ENCODE data around the gene LRRC26.

The LRRC26 gene

DNA sequence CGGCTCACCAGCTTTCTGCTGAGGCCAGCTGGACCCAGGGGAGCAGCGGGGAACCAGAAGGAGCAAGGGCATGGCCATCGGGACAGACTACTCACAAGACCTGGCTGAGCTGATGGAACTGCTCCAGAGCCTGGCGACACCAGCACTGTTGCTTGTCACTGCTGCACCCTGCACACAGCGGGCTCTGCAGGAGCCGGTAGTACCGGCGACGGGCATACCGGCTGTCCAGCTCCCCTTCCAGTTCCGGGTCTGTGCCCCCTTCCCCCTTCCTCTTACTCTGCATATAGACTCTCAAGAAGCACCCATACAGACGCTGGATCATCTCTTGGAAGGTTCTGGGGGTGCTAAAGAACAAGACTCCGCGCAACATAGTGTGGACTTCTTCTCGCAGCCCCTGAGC, 17.5 kb upstream of the LRRC26 start:
- DNase-seq (ENCODE audit: low read depth), result no peak
- peak overlapping the region; percentile 87 for H3K4me3 ChIP-seq (ENCODE audit: low read length)
- TF ChIP-seq CTCF (conservative IDR thresholded peaks at IDR 0.05; ENCODE audit: low read depth, low read length), result no peak

DNA sequence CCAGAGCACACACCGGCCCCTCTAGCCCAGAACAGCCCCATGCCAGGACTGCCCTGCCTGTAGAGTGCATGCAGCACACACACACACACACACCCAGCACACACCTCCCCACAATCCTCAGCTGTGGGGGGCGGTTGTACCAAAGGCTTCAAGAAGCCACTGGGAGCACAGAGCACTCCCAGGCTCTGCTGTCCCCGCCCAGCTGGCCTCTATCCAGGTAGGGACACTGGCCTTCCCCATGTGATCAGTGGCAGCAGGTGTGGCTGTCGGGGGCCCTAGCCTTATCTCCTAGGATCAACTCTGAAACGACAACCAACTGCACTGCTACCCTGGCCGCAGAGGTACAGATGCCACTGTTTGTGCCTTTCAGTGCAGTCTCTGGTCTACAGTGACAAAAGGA, 16.5 kb upstream of the LRRC26 start:
- TF ChIP-seq CTCF (conservative IDR thresholded peaks at IDR 0.05; ENCODE audit: low read depth, low read length), result no peak
- DNase-seq (ENCODE audit: low read depth), result no peak
- H3K4me3 ChIP-seq (ENCODE audit: low read length), result no peak overlapping the region

- DNase-seq (ENCODE audit: low read depth), result no peak
- no peak for TF ChIP-seq CTCF (conservative IDR thresholded peaks at IDR 0.05; ENCODE audit: low read depth, low read length)
- no peak overlapping the region for H3K4me3 ChIP-seq (ENCODE audit: low read length)
Measured at GRCh38 chr9:137185921-137186320, 16.1 kb upstream of the LRRC26 start.

- TF ChIP-seq CTCF (conservative IDR thresholded peaks at IDR 0.05; ENCODE audit: low read depth, low read length), result no peak
- H3K4me3 ChIP-seq (ENCODE audit: low read length), result no peak overlapping the region
- DNase-seq (ENCODE audit: low read depth), result no peak
Measured at GRCh38 chr9:137184881-137185660, 15.2 kb upstream of the LRRC26 start.

GRCh38 chr9:137183980-137184595, 14.2 kb upstream of the LRRC26 start:
- TF ChIP-seq CTCF (conservative IDR thresholded peaks at IDR 0.05; ENCODE audit: low read depth, low read length), result no peak
- DNase-seq (ENCODE audit: low read depth), result no peak
- no peak overlapping the region for H3K4me3 ChIP-seq (ENCODE audit: low read length)

DNA sequence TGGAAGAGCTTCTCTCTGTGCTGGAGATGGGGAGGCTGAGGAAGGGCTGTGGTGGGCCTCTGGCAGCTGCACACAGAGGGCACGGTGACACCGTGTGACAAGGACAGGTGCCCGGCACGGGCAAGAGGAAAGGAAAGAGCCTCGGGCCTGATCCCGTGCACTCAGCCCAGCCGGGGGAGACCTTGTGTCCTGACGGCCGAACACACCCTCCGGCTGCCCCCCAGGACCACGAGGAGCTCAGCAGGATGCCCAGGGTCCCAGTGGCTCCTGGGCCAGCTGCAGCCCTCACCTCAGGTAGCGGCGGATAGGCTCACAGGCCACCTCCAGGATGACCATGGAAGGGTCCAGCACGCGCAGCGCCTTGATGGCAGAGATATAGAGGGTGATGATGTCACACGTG, 13.0 kb upstream of the LRRC26 start:
- TF ChIP-seq CTCF (conservative IDR thresholded peaks at IDR 0.05; ENCODE audit: low read depth, low read length), result no peak
- H3K4me3 ChIP-seq (ENCODE audit: low read length), result no peak overlapping the region
- DNase-seq (ENCODE audit: low read depth), result no peak

DNA sequence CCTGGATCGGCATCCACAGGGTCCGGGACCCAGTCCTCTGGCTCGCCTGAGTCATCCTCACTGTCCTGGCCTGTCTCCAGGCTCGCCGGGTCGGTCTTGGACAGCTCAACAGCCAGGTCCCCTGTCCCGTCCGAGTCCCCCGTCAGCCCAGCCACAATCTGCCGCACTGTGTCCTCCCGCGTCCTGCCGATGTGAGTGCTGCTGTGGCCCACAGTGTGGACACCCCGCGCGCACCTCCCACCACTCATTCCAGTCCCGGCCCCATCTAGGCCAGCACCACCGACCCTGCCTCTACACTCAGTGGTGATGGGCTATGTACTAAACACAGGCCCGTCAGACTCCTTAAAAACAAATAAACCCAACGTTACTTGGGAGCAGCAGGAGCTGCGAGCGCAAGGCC, 11.8 kb upstream of the LRRC26 start:
- no peak for TF ChIP-seq CTCF (conservative IDR thresholded peaks at IDR 0.05; ENCODE audit: low read depth, low read length)
- no peak for DNase-seq (ENCODE audit: low read depth)

More for the DNA sequence above, 11.8 kb upstream of the LRRC26 start:
- no peak overlapping the region for H3K4me3 ChIP-seq (ENCODE audit: low read length)

Measured in retinal pigment epithelial cell (primary cell).